SK-N-SH (cell line): ENCODE results near the gene AKT1S1. TPM values are rescaled to one million over a fixed set of nuclear protein-coding genes. Genes with fewer than 3 reads are reported as not detected.

ENCODE experiments used
- CTCF ChIA-PET: fragments of 300-600, 350-600 bp; formaldehyde crosslinking; extraction: SDS; loops from one replicate; lab custom pipeline; 2021; lab: Yijun Ruan, JAX
- POLR2A ChIA-PET: fragments of 350-600 bp; sonication (Branson Sonifier 250); formaldehyde crosslinking; extraction: SDS; loops from one replicate; lab custom pipeline; 2020; ENCODE audit warnings: antibody characterized with exemption, inconsistent platforms; lab: Yijun Ruan, JAX
- DNase-seq: peaks from one replicate; pipeline ENCODE4 v3.0.0; 2012
- H2AFZ ChIP-seq: fragments of 200-600 bp; sonication (generic); 2 replicates; pipeline ENCODE4 v1.8.1; 2016; ENCODE audit warnings: antibody characterized with exemption, mild to moderate bottlenecking, low read depth
- H3F3A ChIP-seq: fragments of 200-600 bp; sonication (generic); replicated peaks from 2 replicates; pipeline ENCODE3; 2016; ENCODE audit warnings: antibody characterized with exemption, mild to moderate bottlenecking; ENCODE audit not compliant: insufficient read depth
- H3K27ac ChIP-seq, 2 experiments: fragments of 200-500 bp in 1 of 2; fragments of 200-600 bp in 1 of 2; sonication (Bioruptor generic) in 1 of 2; sonication (generic), shearing (Covaris generic) in 1 of 2; 2 replicates each; pipeline versions ENCODE4 v1.5.1 to v1.6.1; 2014 to 2016; ENCODE audit warnings: low read depth in 2 of 2, inconsistent platforms in 1 of 2, low read length in 1 of 2, mild to moderate bottlenecking in 1 of 2, mixed read lengths in 1 of 2
- H3K27me3 ChIP-seq: fragments of 200-600 bp; sonication (generic), shearing (Covaris generic); 2 replicates; pipeline ENCODE4 v1.6.1; 2016; ENCODE audit warnings: mixed run types; ENCODE audit not compliant: insufficient read depth
- H3K36me3 ChIP-seq, 2 experiments: fragments of 200-500 bp in 1 of 2; fragments of 200-600 bp in 1 of 2; sonication (Bioruptor generic) in 1 of 2; sonication (generic) in 1 of 2; replicated peaks in 1 of 2; 2 replicates each; pipeline versions ENCODE3 to v1.5.1; 2014 to 2016; ENCODE audit warnings: low read length in 1 of 2, mild to moderate bottlenecking in 1 of 2; ENCODE audit not compliant: insufficient read depth in 2 of 2, control insufficient read depth in 1 of 2
- H3K4me1 ChIP-seq, 2 experiments: fragments of 200-500 bp in 1 of 2; fragments of 200-600 bp in 1 of 2; sonication (Bioruptor generic) in 1 of 2; sonication (generic), shearing (Covaris generic) in 1 of 2; 2 replicates each; pipeline versions ENCODE4 v1.5.1 to v1.6.1; 2014 to 2016; ENCODE audit warnings: low read depth in 1 of 2, low read length in 1 of 2, mixed run types in 1 of 2; ENCODE audit not compliant: insufficient read depth in 2 of 2, control insufficient read depth in 1 of 2
- H3K4me2 ChIP-seq: fragments of 200-600 bp; sonication (generic), shearing (Covaris generic); 2 replicates; pipeline ENCODE4 v1.6.1; 2017; ENCODE audit warnings: mixed run types
- H3K4me3 ChIP-seq, 2 experiments: fragments of 200-500 bp in 1 of 2; fragments of 200-600 bp in 1 of 2; sonication (Bioruptor generic) in 1 of 2; sonication (generic), shearing (Covaris generic) in 1 of 2; 2 replicates each; pipeline versions ENCODE4 v1.5.1 to v1.8.1; 2014 to 2016; ENCODE audit warnings: low read depth in 2 of 2, inconsistent platforms in 1 of 2, low read length in 1 of 2, mild to moderate bottlenecking in 1 of 2, mixed read lengths in 1 of 2, moderate library complexity in 1 of 2
- H3K79me2 ChIP-seq: fragments of 200-600 bp; sonication (generic); 2 replicates; pipeline ENCODE4 v1.8.1; 2017; ENCODE audit warnings: mild to moderate bottlenecking; ENCODE audit not compliant: insufficient read depth
- H3K9ac ChIP-seq: fragments of 200-600 bp; sonication (generic); 2 replicates; pipeline ENCODE4 v1.6.1; 2017; ENCODE audit warnings: mixed run types
- H3K9me2 ChIP-seq: fragments of 200-600 bp; sonication (generic); 2 replicates; pipeline ENCODE4 v1.6.1; 2017; ENCODE audit warnings: mixed run types
- H3K9me3 ChIP-seq: fragments of 200-600 bp; sonication (generic); 2 replicates; pipeline ENCODE4 v1.6.1; 2017; ENCODE audit warnings: mixed run types, mild to moderate bottlenecking, moderate library complexity
- H4K20me1 ChIP-seq: fragments of 200-600 bp; sonication (generic); 2 replicates; pipeline ENCODE4 v1.6.1; 2017; ENCODE audit warnings: mild to moderate bottlenecking, mixed run types; ENCODE audit not compliant: insufficient read depth
- ELF1 ChIP-seq: IDR thresholded peaks from 2 replicates; pipeline ENCODE4 v1.4.0; 2012
- EZH2phosphoT487 ChIP-seq: fragments of 200-600 bp; sonication (generic); IDR thresholded peaks from 2 replicates; pipeline ENCODE4 v1.6.1; 2017; ENCODE audit warnings: low read depth, mixed run types, mild to moderate bottlenecking, antibody characterized with exemption, moderate library complexity, borderline replicate concordance
- FOSL2 ChIP-seq: IDR thresholded peaks from 2 replicates; pipeline ENCODE4 v1.4.0; 2012; ENCODE audit warnings: low read depth, mild to moderate bottlenecking, moderate library complexity, borderline replicate concordance
- FOXJ3 ChIP-seq: sonication (generic); formaldehyde crosslinking; IDR thresholded peaks from 2 replicates; pipeline ENCODE4 v1.5.1; 2020; ENCODE audit warnings: mild to moderate bottlenecking, missing genetic modification reagents
- GABPA ChIP-seq: IDR thresholded peaks from 2 replicates; pipeline ENCODE4 v1.4.0; 2012; ENCODE audit warnings: low read depth, mild to moderate bottlenecking
- IRF3 ChIP-seq: fragments of 150-350 bp; IDR thresholded peaks from 2 replicates; pipeline ENCODE4 v1.6.1; 2016; ENCODE audit warnings: mild to moderate bottlenecking, low read depth, low read length
- MXI1 ChIP-seq: IDR thresholded peaks from 2 replicates; pipeline ENCODE4 v1.6.1; 2012; ENCODE audit warnings: mild to moderate bottlenecking, low read depth, low read length, improper control_type of control experiment
- NRF1 ChIP-seq: IDR thresholded peaks from 2 replicates; pipeline ENCODE4 v1.6.1; 2012; ENCODE audit warnings: low read depth, mild to moderate bottlenecking, low read length
- PBX3 ChIP-seq: IDR thresholded peaks from 2 replicates; pipeline ENCODE4; 2012
- POLR2AphosphoS5 ChIP-seq: IDR thresholded peaks from 2 replicates; pipeline ENCODE4 v1.6.1; 2012; ENCODE audit warnings: low read depth, low read length
- REST ChIP-seq: IDR thresholded peaks from 2 replicates; pipeline ENCODE4 v1.6.1; 2012; ENCODE audit warnings: mild to moderate bottlenecking, low read depth, low read length, moderate library complexity
- TCF12 ChIP-seq: IDR thresholded peaks from 2 replicates; pipeline ENCODE4 v1.4.0; 2012
- WGBS: methylation state at CpG from one replicate; pipeline ENCODE4 v1.1.6; 2017; ENCODE audit warnings: low lambda C conversion rate; 5-methylcytosine and 5-hydroxymethylcytosine counted together
- polyA plus RNA-seq, 3 experiments: library from polyadenylated mRNA; depleted of rRNA; stranded (reverse); fragments of >200 nt; gene quantifications; 2 replicates each; pipeline ENCODE4 v1.2.3, GENCODE V29; 2012

Gene AKT1S1
- polyA plus RNA-seq, 1 of the 3 experiments (the other 2 are of a cell fraction) = 63.7 TPM

- H3K27me3 ChIP-seq = no peaks in the 10 kb centered on the region
- peaks cover 0 to 11% of the 10 kb centered on the region in 2 experiments; a peak in 1 of 4 replicates for H3K4me1 ChIP-seq
- no peaks in the 10 kb centered on the region for H3K9me3 ChIP-seq
- peak; percentile 10 for DNase-seq
- TF ChIP-seq GABPA (no peak), ELF1 (no peak), NRF1 (no peak), POLR2AphosphoS5 (no peak), FOSL2 (no peak), PBX3 (no peak), MXI1 (no peak), TCF12 (no peak), EZH2phosphoT487 (no peak), FOXJ3 (CRISPR knock-in tag) (no peak)
- peaks cover 11 to 82% of the 10 kb centered on the region in 2 experiments for H3K36me3 ChIP-seq
- ChIA-PET CTCF (no interaction called here), POLR2A (no interaction called here)
- no peaks in the 10 kb centered on the region for H3K79me2 ChIP-seq
- no peak overlapping the region for H3K9ac ChIP-seq
- no peak overlapping the region for H3K4me3 ChIP-seq
- H3K4me2 ChIP-seq = no peak overlapping the region
- no peak overlapping the region for H2AFZ ChIP-seq
- no peaks in the 10 kb centered on the region for H3F3A ChIP-seq
- 100% methylated on average over 2 of the region's 12 CpGs for WGBS
- H4K20me1 ChIP-seq = no peaks in the 10 kb centered on the region
- no peak overlapping the region for H3K27ac ChIP-seq
- no peaks in the 10 kb centered on the region for H3K9me2 ChIP-seq
Observed at GRCh38 chr19:49835562-49835961, 41.6 kb downstream of the AKT1S1 start.

- Histone ChIP-seq H3K79me2 (no peaks in the 10 kb centered on the region), H3K9me3 (no peaks in the 10 kb centered on the region), H3K27me3 (no peaks in the 10 kb centered on the region), H3K27ac (no peak overlapping the region), H3K9me2 (no peaks in the 10 kb centered on the region), H3K4me1 (no peaks in the 10 kb centered on the region), H3K9ac (no peak overlapping the region), H3K4me3 (no peak overlapping the region), H3K4me2 (no peak overlapping the region)
- POLR2A ChIA-PET = interaction anchor here (1.0 kb wide), 1 partner anchor 17 kb away, joined by 4 read pairs; the partner anchor contains the start of gene PTOV1
- DNase-seq = no peak
- 87% methylated on average over 6 of the region's 7 CpGs for WGBS
- TF ChIP-seq REST (no peak), IRF3 (no peak), PBX3 (no peak)
- TF ChIP-seq, all 33 proteins: peak for 0
- 0 out of 2 replicates have a peak, but pooled peaks cover 5% of the 10 kb centered on the region for H4K20me1 ChIP-seq
- no peaks in the 10 kb centered on the region for H3F3A ChIP-seq
- CTCF ChIA-PET = interaction anchor here (1.5 kb wide), 1 partner anchor 14 kb away, joined by 3 read pairs; no protein-coding TSS in a partner anchor
- H2AFZ ChIP-seq = no peak overlapping the region
- H3K36me3 ChIP-seq = peaks cover 6 to 70% of the 10 kb centered on the region in 2 experiments
Observed at GRCh38 chr19:49833599-49833998, 43.6 kb downstream of the AKT1S1 start.
